ENCODE results near the gene NSL1.

NSL1 gene

DNA sequence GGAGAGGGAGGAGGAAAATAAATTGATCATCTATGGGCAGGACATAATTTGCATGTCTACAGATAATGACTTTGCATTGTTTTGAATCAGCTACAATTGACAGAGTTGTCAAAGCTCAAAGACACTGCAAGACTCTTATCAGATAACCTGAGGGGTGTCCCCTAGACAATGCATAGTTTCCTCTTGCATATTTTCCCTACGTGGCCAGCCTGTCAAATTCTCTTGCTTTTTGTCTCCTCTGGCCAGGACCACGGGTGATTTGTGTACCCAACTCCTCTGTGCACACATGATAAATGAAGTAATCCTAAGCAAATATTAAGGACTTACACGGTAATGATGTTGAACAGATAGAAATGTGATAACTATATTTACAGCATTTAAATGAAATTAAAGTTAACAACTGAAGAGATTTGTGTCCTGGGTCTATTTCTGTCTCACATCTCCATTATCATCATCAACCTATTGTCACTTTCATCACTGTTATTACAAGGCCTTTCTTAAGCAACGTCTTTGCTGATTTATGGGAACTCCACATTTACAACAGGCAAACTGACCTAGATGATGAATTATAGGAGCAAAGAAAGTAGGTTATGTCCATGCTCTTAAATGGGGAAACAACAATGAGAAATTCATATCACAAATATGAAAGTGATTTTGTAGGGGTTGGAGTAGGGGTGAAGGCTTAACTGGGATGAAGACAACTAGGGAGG is 110.7 kb downstream of the NSL1 start:
- no peak for DNase-seq

DNA sequence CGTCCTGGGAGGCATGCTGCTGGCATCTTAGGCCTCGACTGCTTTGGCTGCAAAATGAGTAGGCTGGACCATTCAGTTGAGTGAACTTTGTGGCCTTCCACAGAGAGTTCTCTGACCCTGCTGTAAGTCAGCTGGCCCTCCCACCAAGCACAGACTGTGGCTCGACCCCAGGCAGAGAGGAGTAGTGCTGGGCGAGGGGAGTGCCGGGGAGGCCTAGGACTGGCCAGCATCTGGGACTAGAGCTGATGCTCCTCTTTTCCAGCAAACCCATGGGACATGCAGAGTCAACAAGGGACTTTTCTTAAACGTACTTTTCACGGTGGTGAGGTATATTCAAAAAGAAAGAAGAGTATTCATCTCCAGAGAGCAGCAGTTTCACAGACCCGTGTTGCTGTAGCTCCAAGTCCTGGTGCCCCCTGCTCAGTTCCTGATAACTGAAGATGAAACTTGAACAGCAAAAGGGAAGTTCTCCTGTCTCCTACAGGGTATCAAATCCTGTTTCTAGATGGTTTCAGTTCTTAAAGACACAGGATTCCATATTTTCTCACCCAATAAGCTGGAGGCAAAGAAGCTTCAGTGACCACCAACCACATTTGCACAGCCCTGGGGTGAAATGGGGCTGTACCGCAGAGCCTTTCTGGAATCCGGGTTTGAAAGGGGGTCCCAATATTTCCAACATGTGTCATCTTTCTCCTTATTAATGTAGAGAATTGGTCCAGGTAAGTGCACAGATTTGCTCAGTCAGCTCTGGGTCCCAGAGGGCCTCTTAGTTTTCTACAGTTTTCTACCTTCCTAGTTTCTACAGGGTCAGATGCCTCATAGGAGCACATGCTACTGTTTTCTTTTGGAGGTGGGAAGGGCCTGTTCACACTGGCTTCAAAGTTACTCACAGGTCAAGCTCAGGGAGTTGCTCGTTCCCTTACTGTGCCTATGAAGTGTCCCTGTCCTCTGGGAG is 112.8 kb downstream of the NSL1 start:
- DNase-seq: no peak

DNA sequence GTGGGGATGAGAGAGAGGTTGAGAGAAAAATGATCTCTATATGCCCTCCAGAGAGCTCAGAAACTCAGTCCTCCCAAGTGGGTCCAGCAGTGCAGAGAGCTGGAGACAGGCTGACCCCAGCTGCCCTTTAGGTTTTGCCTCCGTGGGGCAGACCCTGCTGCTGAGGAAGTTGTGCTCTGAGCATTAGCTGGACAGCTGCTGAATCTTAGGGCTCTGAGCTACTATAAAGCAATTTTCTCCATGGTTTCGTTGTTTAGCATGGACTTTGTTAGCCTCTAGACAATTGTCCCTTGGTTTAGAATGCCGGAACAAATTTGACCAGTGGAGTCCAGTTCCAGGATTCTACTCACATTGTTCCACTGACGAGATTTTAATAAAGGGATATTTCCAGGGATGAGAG is 114.0 kb downstream of the NSL1 start:
- DNase-seq: no peak

DNA sequence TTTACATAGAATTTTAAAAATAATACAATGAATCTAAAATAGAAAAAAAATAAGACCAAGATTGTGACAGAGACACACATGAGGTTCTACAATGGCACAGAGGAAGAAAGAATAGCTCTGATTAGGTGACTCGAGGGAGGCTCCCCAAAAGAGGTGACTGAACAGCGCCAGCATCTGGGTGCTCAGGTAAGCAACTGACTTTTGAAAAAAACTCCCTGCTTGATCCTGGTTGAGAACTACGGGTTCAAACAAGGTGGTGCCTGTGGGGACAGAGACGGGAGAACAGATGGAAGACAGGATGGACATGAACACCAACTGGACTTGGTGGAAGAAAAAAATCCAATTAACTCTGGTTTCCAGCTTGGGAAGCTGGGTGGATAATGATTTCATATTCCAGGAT is 114.4 kb downstream of the NSL1 start:
- DNase-seq: no peak

All from AML-193 (cell line).